Gastroesophageal sphincter (tissue), 3 donors: ENCODE data around the gene CD96.

ENCODE experiments used
- EP300 ChIP-seq: sonication (generic); formaldehyde crosslinking; IDR thresholded peaks from one replicate; pipeline ENCODE4 v1.6.1; 2017; ENCODE audit warnings: antibody characterized with exemption, mild to moderate bottlenecking
- POLR2A ChIP-seq, 2 donors: fragments of 450-650 bp; IDR thresholded peaks; one replicate each; pipeline ENCODE4 v1.6.1; 2017; ENCODE audit warnings: antibody characterized with exemption in 2 of 2, mild to moderate bottlenecking in 2 of 2, moderate library complexity in 1 of 2
- POLR2AphosphoS5 ChIP-seq: sonication (generic); formaldehyde crosslinking; IDR thresholded peaks from one replicate; pipeline ENCODE4 v1.6.1; 2017; ENCODE audit warnings: antibody characterized with exemption
- TF ChIP-seq, protein P1 (sequence below), 4 experiments: fragments of 200-600 bp in 2 of 4; fragments of 450-650 bp in 2 of 4; sonication (generic) in 1 of 4; IDR thresholded peaks; one replicate each; pipeline ENCODE4 v1.5.1; 2017 to 2019; ENCODE audit warnings: antibody characterized with exemption in 4 of 4, mild to moderate bottlenecking in 2 of 4, moderate library complexity in 2 of 4

DNA sequence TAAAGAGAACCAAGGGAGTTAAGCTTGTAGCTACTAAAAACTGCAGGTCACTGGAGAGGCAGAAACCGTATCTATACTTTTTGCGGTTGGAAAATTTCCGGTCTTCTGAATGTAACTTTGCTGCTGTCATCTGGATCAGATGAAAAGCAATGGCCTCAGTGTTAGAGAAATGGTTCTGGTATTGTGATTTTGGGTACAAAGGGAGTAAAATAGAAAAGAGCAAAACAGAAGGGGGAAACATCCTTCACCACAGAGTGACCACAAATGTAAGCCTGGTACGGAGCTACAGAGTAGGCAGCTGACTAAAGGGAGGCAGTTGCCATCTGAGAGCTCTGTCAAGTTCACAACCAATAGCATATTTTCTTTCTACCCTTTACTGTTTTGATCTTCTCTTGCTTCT lies 5.6 kb downstream of the CD96 start:
- TF ChIP-seq, protein P1, sequence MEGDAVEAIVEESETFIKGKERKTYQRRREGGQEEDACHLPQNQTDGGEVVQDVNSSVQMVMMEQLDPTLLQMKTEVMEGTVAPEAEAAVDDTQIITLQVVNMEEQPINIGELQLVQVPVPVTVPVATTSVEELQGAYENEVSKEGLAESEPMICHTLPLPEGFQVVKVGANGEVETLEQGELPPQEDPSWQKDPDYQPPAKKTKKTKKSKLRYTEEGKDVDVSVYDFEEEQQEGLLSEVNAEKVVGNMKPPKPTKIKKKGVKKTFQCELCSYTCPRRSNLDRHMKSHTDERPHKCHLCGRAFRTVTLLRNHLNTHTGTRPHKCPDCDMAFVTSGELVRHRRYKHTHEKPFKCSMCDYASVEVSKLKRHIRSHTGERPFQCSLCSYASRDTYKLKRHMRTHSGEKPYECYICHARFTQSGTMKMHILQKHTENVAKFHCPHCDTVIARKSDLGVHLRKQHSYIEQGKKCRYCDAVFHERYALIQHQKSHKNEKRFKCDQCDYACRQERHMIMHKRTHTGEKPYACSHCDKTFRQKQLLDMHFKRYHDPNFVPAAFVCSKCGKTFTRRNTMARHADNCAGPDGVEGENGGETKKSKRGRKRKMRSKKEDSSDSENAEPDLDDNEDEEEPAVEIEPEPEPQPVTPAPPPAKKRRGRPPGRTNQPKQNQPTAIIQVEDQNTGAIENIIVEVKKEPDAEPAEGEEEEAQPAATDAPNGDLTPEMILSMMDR (IDR thresholded peaks at IDR 0.05) = no peak
- TF ChIP-seq POLR2A (IDR thresholded peaks at IDR 0.05) = no peak
- no peak for TF ChIP-seq EP300
- TF ChIP-seq POLR2AphosphoS5 = no peak
